IPS-20b (cell line): Measurements from ENCODE around the gene SPDYC.

Experiments used
- H3K27ac ChIP-seq: one replicate; pipeline ENCODE4 v1.5.1; 2013; ENCODE audit warnings: low read length
- H3K27me3 ChIP-seq: 2 replicates; pipeline ENCODE4 v1.6.1; 2013; ENCODE audit warnings: mild to moderate bottlenecking, low read length, inconsistent platforms; ENCODE audit not compliant: insufficient read depth
- H3K36me3 ChIP-seq: 2 replicates; pipeline ENCODE4 v1.6.1; 2013; ENCODE audit warnings: low read depth, mild to moderate bottlenecking, inconsistent platforms, low read length, moderate library complexity; ENCODE audit not compliant: insufficient read depth
- H3K4me1 ChIP-seq: 2 replicates; pipeline ENCODE4 v1.6.1; 2013; ENCODE audit warnings: mild to moderate bottlenecking, control low read depth, inconsistent platforms, low read length, moderate library complexity; ENCODE audit not compliant: insufficient read depth
- H3K4me3 ChIP-seq: 2 replicates; pipeline ENCODE4 v1.5.1; 2013; ENCODE audit warnings: mild to moderate bottlenecking, low read length, inconsistent platforms
- H3K9ac ChIP-seq: 2 replicates; pipeline ENCODE4 v1.6.1; 2013; ENCODE audit warnings: low read depth, mild to moderate bottlenecking, inconsistent platforms, low read length, moderate library complexity
- H3K9me3 ChIP-seq: 2 replicates; pipeline ENCODE4 v1.6.1; 2013; ENCODE audit warnings: mild to moderate bottlenecking, low read depth, low read length, inconsistent platforms; ENCODE audit not compliant: insufficient read depth

The SPDYC gene, protein sequence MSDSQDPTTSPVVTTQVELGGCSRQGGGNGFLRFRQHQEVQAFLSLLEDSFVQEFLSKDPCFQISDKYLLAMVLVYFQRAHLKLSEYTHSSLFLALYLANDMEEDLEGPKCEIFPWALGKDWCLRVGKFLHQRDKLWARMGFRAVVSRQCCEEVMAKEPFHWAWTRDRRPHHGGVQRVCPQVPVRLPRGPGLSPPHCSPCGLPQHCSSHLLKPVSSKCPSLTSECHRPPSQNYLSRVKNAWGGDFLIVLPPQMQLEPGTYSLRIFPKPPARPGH

DNA sequence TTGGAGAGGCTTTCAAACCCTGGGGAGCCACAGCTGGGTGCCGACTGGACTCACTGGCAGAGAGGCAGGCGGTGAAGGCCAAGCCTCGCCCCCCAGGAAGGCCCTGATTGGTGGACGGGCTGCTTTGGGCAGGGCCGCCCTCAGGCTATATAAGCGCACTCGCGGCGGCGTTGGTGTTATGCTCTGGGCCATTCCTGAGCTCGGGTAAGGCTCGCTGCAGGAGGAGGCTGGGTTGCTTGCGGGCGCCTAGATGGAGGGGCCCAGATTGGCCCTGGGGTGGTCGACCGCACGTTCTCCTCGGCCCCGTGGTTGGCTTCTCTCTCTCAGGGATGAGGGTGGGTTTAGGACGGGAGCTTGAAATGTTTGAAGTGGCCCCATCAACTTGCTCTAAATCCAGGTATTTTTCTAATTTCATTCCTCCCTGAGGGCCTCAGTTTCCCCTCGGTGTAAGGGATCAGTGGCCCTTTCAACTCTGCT lies at the start of gene SPDYC:
TSS of gene SPDYC (plus strand) at position 176 of the 477 bp plus-strand sequence. CDS start 1,125 bp downstream, outside the sequence.
- no peak within 1 kb of the TSS for H3K9ac ChIP-seq
- H3K9me3 ChIP-seq: no peaks in the 10 kb centered on the region
- H3K4me3 ChIP-seq: no peak within 1 kb of the TSS
- no peaks in the 10 kb centered on the region for H3K4me1 ChIP-seq
- no peaks in the 10 kb centered on the region for H3K36me3 ChIP-seq
- no peak within 1 kb of the TSS for H3K27ac ChIP-seq
- H3K27me3 ChIP-seq: no peaks in the 10 kb centered on the region

DNA sequence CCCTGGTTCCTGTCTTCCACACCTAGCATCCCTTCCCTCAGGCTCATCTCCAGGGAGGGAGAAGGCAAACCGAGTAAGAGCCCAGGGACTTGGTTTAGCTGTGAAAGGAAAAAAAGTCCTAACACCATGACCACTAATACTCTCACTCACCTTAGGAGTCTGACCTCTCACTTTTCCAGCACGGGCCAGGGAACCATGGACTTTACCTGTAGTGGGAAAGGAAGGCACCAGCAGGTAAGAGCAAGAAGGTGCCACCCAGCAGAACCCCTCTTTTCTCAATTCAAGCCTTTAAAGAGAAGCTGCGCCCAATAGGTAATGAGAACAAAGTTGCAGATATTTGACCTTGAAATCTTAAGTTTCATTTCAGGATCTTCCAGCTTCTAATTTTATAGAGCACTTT lies 49.2 kb upstream of the SPDYC start:
- H3K27ac ChIP-seq: no peak overlapping the region

DNA sequence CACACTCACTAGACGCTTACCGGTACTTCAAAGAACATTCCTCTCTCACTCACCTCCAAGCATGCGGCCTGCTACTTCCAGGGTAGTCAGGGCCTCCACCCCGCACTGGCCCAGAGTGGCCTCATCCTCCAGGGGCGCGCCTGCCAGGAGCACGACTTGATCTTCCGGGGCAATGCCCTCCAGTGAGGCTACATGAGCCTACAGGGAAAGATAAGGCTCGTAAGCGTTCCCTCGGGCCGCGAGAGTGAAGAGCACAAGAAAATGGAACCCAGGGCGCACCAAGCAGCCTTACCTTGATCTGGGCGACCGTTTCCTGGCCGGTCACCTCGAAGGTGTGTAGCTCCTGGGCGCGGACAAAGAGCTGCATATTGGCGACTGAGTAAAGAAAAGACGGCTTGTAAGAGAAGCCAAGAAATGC lies 48.6 kb upstream of the SPDYC start:
- Histone ChIP-seq H3K4me1 (0 out of 2 replicates have a peak, but pooled peaks cover 3% of the 10 kb centered on the region), H3K27ac (peak overlapping the region; percentile 59)

More for the DNA sequence above, 49.2 kb upstream of the SPDYC start:
- Histone ChIP-seq H3K27me3 (no peaks in the 10 kb centered on the region), H3K36me3 (peaks cover 58% of the 10 kb centered on the region), H3K4me3 (peak overlapping the region; percentile 88), H3K9me3 (no peaks in the 10 kb centered on the region), H3K4me1 (0 out of 2 replicates have a peak, but pooled peaks cover 3% of the 10 kb centered on the region), H3K9ac (peak overlapping the region; percentile 90; the same call in 1 of the 2 replicates)

DNA sequence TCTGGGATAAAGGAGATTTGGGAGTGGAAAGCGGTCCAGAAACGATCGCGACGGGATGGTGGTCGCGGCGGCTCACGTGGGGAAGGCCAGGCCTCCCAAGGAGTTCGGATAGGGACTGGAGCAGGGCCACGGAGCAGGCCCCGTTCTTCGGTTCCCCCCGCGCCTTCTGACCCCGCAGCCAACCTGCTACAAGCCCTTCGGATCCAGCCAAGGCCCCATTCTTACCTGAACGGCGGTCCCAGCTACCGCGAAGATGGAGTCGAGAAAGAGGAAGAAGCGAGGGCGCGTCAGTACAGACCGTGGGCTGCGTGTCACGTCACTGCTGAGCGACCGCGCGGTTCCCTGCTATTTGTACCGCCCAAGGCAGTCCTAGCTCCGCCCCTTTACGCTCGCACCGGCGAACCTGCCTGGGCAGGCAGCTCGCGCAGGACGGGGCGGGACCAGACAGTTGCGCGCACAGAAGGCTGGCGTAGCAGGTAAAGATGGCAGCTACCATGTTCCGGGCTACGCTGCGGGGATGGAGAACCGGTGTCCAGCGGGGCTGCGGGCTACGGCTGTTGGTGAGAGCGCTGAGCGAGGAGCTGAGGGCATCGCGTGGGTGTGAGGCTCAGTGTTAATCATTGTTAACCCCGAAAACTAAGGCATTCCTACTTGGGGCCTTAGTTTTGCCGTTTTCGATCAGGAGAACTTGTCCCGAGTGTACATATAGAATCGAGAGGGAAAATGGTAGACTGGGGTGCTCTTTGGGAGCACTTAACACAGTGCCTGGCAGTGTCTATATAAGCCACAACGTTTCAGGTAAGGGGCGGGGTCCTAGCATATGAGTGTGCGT lies 48.0 kb upstream of the SPDYC start, which contains the start of the genes FAU and MRPL49:
TSS of gene FAU (minus strand) at position 270 of the 832 bp plus-strand sequence. CDS start 321 bp downstream, outside the sequence.
TSS of gene MRPL49 (plus strand) at position 457 of the 832 bp plus-strand sequence. CDS start at position 483, 26 bp downstream.
- peak within 1 kb of the TSS; percentile 90 for H3K27ac ChIP-seq
- peak within 1 kb of the TSS; percentile 88 for H3K4me3 ChIP-seq
- peaks cover 66% of the 10 kb centered on the region for H3K36me3 ChIP-seq
- no peaks in the 10 kb centered on the region for H3K27me3 ChIP-seq
- peak within 1 kb of the TSS; percentile 90 for H3K9ac ChIP-seq
- no peaks in the 10 kb centered on the region for H3K9me3 ChIP-seq
- H3K4me1 ChIP-seq: 0 out of 2 replicates have a peak, but pooled peaks cover 3% of the 10 kb centered on the region

More for the DNA sequence above, 48.6 kb upstream of the SPDYC start:
- no peaks in the 10 kb centered on the region for H3K27me3 ChIP-seq
- H3K9ac ChIP-seq: peak overlapping the region; percentile 90
- peak overlapping the region; percentile 88 for H3K4me3 ChIP-seq
- H3K36me3 ChIP-seq: peaks cover 60% of the 10 kb centered on the region
- H3K9me3 ChIP-seq: no peaks in the 10 kb centered on the region

DNA sequence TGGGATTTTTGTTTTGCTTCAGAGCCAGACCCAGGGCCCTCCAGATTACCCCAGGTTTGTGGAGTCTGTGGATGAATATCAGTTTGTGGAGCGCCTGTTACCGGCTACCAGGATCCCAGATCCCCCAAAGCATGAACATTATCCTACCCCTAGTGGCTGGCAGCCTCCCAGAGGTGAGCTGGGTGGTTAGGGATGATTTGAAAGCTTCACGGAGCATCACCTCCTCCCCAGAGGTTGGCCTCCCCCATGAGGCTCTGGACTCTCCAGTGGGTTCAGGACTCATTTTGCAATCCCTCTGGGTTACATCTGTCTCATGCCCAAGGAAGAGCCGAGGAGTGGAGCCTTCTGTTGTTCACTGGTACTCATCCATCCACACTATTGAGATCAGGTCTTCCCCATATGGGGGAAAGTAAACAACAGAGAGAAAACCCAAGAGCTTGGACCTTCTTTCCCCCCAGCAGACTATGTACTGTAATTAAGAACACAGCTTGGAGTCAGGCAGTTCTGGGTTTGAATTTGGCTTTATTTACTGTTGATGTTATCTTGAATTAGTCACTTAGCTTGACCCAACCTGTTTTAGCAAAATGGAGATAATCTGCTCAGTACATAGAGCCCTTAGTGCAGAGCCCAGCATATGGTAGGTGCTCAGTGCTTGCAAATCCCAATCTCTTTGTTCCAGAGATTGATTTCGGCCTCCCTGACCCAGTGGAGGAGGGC lies 45.4 kb upstream of the SPDYC start:
- no peak overlapping the region for H3K9ac ChIP-seq
- H3K36me3 ChIP-seq: peaks cover 77% of the 10 kb centered on the region

DNA sequence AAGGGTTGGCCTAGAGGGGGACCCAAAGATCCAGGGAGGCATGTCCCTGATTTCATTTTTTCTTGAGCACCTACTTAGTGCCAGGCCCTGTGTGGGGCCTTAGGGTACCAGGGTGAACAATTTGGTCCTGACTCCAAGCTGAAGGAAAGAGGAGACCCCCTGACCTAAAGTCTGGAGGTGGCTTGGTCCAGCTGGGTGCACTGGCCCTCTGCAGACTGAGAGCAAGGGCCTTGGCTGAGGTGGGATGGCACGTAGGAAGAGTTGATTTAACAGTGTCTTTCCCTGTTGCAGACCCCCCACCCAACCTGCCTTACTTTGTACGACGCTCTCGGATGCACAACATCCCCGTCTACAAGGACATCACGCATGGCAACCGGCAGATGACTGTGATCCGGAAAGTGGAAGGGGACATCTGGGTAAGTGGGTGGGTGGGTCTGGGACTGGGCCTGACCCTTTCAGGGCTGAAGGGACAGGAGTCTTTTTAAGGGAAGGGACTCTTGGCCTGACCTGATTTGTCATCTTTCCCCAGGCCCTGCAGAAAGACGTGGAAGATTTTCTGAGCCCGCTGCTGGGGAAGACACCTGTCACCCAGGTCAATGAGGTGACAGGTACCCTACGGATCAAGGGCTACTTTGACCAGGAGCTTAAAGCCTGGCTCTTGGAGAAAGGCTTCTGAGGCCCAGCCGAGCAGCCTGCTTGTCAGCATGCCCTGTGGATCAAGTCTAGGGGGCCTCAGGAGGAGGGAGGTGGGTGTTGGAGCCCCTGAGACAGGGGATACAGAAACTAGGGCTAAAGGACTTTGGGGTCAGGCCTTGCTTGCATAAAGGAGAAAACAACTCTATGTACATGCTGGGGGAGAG lies 44.6 kb upstream of the SPDYC start:
- Histone ChIP-seq H3K27me3 (no peaks in the 10 kb centered on the region), H3K4me1 (0 out of 2 replicates have a peak, but pooled peaks cover 3% of the 10 kb centered on the region), H3K27ac (no peak overlapping the region)

More for the DNA sequence above, 45.4 kb upstream of the SPDYC start:
- Histone ChIP-seq H3K27me3 (no peaks in the 10 kb centered on the region), H3K4me1 (0 out of 2 replicates have a peak, but pooled peaks cover 3% of the 10 kb centered on the region), H3K27ac (no peak overlapping the region), H3K9me3 (no peaks in the 10 kb centered on the region), H3K4me3 (no peak overlapping the region)

DNA sequence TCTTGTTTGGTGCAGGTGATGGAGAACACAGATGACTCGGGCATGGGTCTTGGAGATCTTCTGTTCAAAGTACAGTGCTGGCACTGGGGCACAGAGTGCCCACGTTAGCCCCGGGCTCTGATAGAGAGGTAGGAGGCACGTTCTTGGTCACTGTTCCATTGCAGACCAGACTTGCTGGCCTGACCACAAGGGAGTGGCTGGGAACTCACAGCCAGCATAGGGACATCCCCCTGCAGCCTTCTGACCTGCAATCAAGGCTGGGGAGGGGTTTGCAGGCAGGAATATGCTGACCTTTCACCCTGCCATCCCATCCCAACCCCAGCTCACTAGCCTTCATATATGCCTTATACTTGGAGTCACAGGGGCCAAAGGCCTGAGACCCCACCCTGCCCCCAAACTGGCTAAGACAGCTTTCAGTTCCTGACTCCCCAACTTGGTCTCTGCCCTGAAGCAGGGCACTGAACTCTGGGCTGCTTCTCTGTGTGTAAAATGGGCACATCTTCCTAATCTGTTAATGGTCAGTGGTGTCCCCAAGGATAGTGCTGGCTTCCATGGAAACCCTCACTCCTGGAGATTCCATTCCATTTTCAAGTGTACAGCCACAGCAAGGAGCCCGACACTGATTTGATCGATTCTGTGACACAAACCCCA lies 43.3 kb upstream of the SPDYC start:
- Histone ChIP-seq H3K27ac (no peak overlapping the region), H3K36me3 (peaks cover 79% of the 10 kb centered on the region)

More for the DNA sequence above, 44.6 kb upstream of the SPDYC start:
- Histone ChIP-seq H3K9me3 (no peaks in the 10 kb centered on the region), H3K9ac (no peak overlapping the region), H3K36me3 (peaks cover 77% of the 10 kb centered on the region), H3K4me3 (no peak overlapping the region)

DNA sequence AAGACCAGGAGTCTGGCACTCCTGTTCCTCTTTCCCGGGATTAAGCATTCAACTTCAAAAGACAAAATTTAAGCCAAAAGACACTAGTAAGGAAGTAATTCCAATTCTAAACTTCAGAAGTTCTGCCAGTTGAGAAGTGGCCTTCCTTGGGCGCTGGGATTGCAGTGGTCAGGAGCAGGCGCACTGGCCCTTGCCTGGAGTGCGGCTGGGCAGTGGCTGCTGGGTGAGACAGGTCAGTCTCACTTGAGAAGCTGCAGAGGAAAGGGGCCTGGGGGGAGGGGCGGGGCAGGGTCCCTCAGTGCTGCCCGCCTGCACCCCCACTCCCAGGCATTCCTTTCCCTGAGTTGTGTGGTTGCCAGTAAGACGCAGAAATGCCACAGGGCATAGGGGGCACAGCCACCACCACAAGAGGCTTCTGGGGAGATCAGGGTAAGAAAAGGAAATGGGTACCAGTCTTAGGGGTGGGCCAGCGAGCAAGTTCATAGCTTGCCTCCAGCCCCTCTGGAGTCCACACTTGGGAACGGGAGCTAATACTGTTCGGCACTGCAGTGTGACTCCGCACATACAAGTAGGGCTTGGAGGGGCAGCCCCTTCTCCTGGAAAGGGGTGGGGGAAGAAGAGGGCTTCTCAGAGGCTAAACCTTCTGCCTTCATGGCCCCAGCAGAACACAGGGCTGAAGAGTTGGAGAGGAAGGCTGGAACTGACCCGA lies 42.4 kb upstream of the SPDYC start:
- no peak overlapping the region for H3K27ac ChIP-seq
- H3K36me3 ChIP-seq: peaks cover 86% of the 10 kb centered on the region
- no peaks in the 10 kb centered on the region for H3K9me3 ChIP-seq
- H3K9ac ChIP-seq: no peak overlapping the region
- H3K27me3 ChIP-seq: no peaks in the 10 kb centered on the region
- H3K4me1 ChIP-seq: no peaks in the 10 kb centered on the region
- H3K4me3 ChIP-seq: no peak overlapping the region

More for the DNA sequence above, 43.3 kb upstream of the SPDYC start:
- Histone ChIP-seq H3K4me3 (no peak overlapping the region), H3K27me3 (no peaks in the 10 kb centered on the region), H3K9ac (no peak overlapping the region), H3K9me3 (no peaks in the 10 kb centered on the region), H3K4me1 (no peaks in the 10 kb centered on the region)

DNA sequence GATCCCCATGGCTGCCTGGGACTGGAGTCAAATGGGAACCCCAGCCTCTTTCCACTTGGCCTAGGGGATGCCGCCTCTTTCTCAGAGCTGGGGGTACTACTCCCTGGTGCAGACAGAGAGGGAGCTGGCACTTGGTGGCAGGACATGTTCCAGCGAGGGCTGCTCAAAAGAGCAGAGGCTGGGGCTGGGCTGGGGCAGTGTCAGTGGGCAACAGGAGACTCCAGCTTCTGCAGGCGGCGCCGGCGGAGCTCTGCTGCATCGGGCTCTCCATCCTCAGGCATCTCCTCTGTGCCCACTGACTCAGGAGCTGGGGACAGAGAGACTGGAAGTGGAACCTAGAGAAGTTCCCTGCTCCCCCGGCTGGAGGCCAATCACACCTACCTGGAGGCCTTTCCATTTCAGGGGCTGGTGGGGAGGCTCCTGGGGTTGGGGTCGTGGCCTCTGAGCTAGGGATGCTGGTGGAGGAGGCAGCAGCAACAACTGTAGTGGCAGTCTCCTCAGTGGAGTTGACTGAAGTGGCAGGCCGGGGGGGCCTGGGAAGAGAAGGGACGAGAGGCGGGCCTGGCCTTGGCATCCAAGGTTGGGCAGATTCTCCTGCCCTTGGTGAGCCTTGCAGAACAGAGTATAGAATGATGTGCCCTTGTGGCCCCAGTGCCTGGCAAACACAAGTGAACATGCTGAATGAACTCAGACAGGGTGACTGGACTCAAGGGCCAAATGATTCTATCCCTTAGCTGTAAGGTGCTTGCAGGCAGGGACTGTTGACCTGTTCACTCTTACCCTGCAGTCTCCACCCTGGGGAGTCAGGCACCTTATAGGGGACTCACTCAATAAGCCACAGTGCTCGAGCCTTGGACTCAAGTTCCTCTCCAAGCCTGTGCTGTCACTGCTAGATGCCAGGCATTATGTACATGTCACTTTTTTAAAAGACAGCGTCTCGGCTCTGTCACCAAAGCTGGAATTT lies 41.6 kb upstream of the SPDYC start:
- peaks cover 89% of the 10 kb centered on the region for H3K36me3 ChIP-seq
- H3K9me3 ChIP-seq: no peaks in the 10 kb centered on the region
- H3K27ac ChIP-seq: no peak overlapping the region

More for the DNA sequence above, 41.6 kb upstream of the SPDYC start:
- Histone ChIP-seq H3K27me3 (no peaks in the 10 kb centered on the region), H3K4me3 (no peak overlapping the region), H3K9ac (no peak overlapping the region), H3K4me1 (no peaks in the 10 kb centered on the region)
